ENCODE data around the gene CENPK. TPM values are rescaled to one million over a fixed set of nuclear protein-coding genes. Genes with fewer than 3 reads are reported as not detected.

The CENPK gene
- total and polyA plus RNA-seq, 2 of the 8 experiments (the other 6 are each of a cell fraction or from before 2014, with no cell fraction given), result 13.3 to 50.9 TPM

- no peak for TF ChIP-seq CBX5 (IDR thresholded peaks at IDR 0.05; ENCODE audit: low read depth, low read length)
Measured at GRCh38 chr5:65468633-65469032, 94.3 kb downstream of the CENPK start (continued).

Small RNAs within 50 kb of the gene (small RNA-seq; reads per million reads assigned to genes)
- not detected for gene RNU6-540P (ENCODE audit: insufficient read depth)

Other genes starting within 250 kb of the CENPK start
- 1.7 and 2.4 TPM in 2 replicates for gene ADAMTS6, start 81.2 kb downstream of the CENPK start, total RNA-seq (2021; fragmentation: NEBNext Ultra II Directional; extraction: Animal tissue kit (Norgen Biotek cat#: 25700))
- gene ADAMTS6, start 81.2 kb downstream of the CENPK start, polyA plus RNA-seq (2011; rRNA removed), result 0.74 and 0.91 TPM in 2 replicates
- gene PPWD1, start 128 bp upstream of the CENPK start, total RNA-seq (2021; fragmentation: NEBNext Ultra II Directional; extraction: Animal tissue kit (Norgen Biotek cat#: 25700)), result 34.0 and 35.7 TPM in 2 replicates
- gene PPWD1, start 128 bp upstream of the CENPK start, polyA plus RNA-seq (2011; rRNA removed), result 4.0 and 5.0 TPM in 2 replicates
- 11.7 and 13.6 TPM in 2 replicates for gene TRIM23, start 61.2 kb upstream of the CENPK start, total RNA-seq (2021; fragmentation: NEBNext Ultra II Directional; extraction: Animal tissue kit (Norgen Biotek cat#: 25700))
- 2.5 and 4.0 TPM in 2 replicates for gene TRIM23, start 61.2 kb upstream of the CENPK start, polyA plus RNA-seq (2011; rRNA removed)
- gene SHLD3, start 61.9 kb upstream of the CENPK start, total RNA-seq (2021; fragmentation: NEBNext Ultra II Directional; extraction: Animal tissue kit (Norgen Biotek cat#: 25700)), result 2.9 and 3.2 TPM in 2 replicates
- gene SHLD3, start 61.9 kb upstream of the CENPK start, polyA plus RNA-seq (2011; rRNA removed), result 0.88 and 1.9 TPM in 2 replicates
- 16.8 and 16.9 TPM in 2 replicates for gene TRAPPC13, start 61.9 kb upstream of the CENPK start, total RNA-seq (2021; fragmentation: NEBNext Ultra II Directional; extraction: Animal tissue kit (Norgen Biotek cat#: 25700))
- gene TRAPPC13, start 61.9 kb upstream of the CENPK start, polyA plus RNA-seq (2011; rRNA removed), result 2.4 and 6.3 TPM in 2 replicates
- 17.8 and 18.7 TPM in 2 replicates for gene SGTB, start 158.9 kb upstream of the CENPK start, total RNA-seq (2021; fragmentation: NEBNext Ultra II Directional; extraction: Animal tissue kit (Norgen Biotek cat#: 25700))
- gene SGTB, start 158.9 kb upstream of the CENPK start, polyA plus RNA-seq (2011; rRNA removed), result 2.1 and 2.2 TPM in 2 replicates
- gene NLN, start 159.0 kb upstream of the CENPK start, total RNA-seq (2021; fragmentation: NEBNext Ultra II Directional; extraction: Animal tissue kit (Norgen Biotek cat#: 25700)), result 186 and 192 TPM in 2 replicates
- 40.3 and 46.7 TPM in 2 replicates for gene NLN, start 159.0 kb upstream of the CENPK start, polyA plus RNA-seq (2011; rRNA removed)

All from H1 (cell line).